Loucy (cell line): ENCODE results near the gene CCDC171.

Experiments
- H2AFZ ChIP-seq: fragments of 200-600 bp; sonication (generic); 2 replicates; pipeline ENCODE4 v1.6.0; 2016; ENCODE audit warnings: antibody characterized with exemption, mild to moderate bottlenecking, low read length, moderate library complexity
- H3F3A ChIP-seq: fragments of 200-600 bp; 2 replicates; pipeline ENCODE4 v1.6.0; 2016; ENCODE audit warnings: antibody characterized with exemption, low read depth, mild to moderate bottlenecking
- H3K27me3 ChIP-seq: fragments of 200-600 bp; sonication (generic); 2 replicates; pipeline ENCODE4 v1.6.1; 2014; ENCODE audit warnings: low read length, mild to moderate bottlenecking; ENCODE audit not compliant: insufficient read depth, poor library complexity, severe bottlenecking
- H3K36me3 ChIP-seq: fragments of 200-600 bp; sonication (generic); 2 replicates; pipeline ENCODE4 v1.6.1; 2016; ENCODE audit warnings: low read length; ENCODE audit not compliant: insufficient read depth
- H3K4me1 ChIP-seq: fragments of 200-600 bp; sonication (generic); 2 replicates; pipeline ENCODE4 v1.5.1; 2014; ENCODE audit warnings: low read length, mild to moderate bottlenecking; ENCODE audit not compliant: insufficient read depth, poor library complexity, severe bottlenecking
- H3K4me2 ChIP-seq: fragments of 200-600 bp; sonication (generic); 2 replicates; pipeline ENCODE4 v1.6.0; 2014; ENCODE audit warnings: antibody characterized with exemption, low read length, low read depth, mild to moderate bottlenecking; ENCODE audit not compliant: poor library complexity, severe bottlenecking
- H3K4me3 ChIP-seq: fragments of 200-600 bp; sonication (generic); 2 replicates; pipeline ENCODE4 v1.5.1; 2014; ENCODE audit warnings: low read length, mild to moderate bottlenecking, mixed read lengths; ENCODE audit not compliant: poor library complexity, severe bottlenecking
- H3K79me2 ChIP-seq: fragments of 200-600 bp; sonication (generic); 2 replicates; pipeline ENCODE4 v1.6.1; 2014; ENCODE audit warnings: low read length; ENCODE audit not compliant: insufficient read depth
- H3K9ac ChIP-seq: fragments of 200-600 bp; sonication (generic); 2 replicates; pipeline ENCODE4 v1.6.0; 2014; ENCODE audit warnings: mild to moderate bottlenecking, low read depth, low read length, moderate library complexity; ENCODE audit not compliant: poor library complexity, severe bottlenecking
- H3K9me2 ChIP-seq: fragments of 200-600 bp; sonication (generic); replicated peaks from 2 replicates; pipeline ENCODE4 v1.6.1; 2016; ENCODE audit warnings: low read depth, low read length, mixed read lengths
- H3K9me3 ChIP-seq: fragments of 200-600 bp; sonication (generic); 2 replicates; pipeline ENCODE4 v1.6.1; 2014; ENCODE audit warnings: mild to moderate bottlenecking, antibody characterized with exemption, low read length, low read depth; ENCODE audit not compliant: insufficient read depth
- H4K20me1 ChIP-seq: fragments of 200-600 bp; sonication (generic); 2 replicates; pipeline ENCODE4 v1.6.0; 2014; ENCODE audit warnings: antibody characterized with exemption, low read length, mild to moderate bottlenecking; ENCODE audit not compliant: insufficient read depth, poor library complexity, severe bottlenecking
- EZH2phosphoT487 ChIP-seq: fragments of 200-600 bp; IDR thresholded peaks from 2 replicates; pipeline ENCODE4 v1.6.1; 2018; ENCODE audit warnings: antibody characterized with exemption, mild to moderate bottlenecking, moderate library complexity, borderline replicate concordance
- TF ChIP-seq, protein P1 (sequence below): fragments of 200-600 bp; sonication (generic); conservative IDR thresholded peaks from 2 replicates; pipeline ENCODE4 v1.5.1; 2014; ENCODE audit warnings: mild to moderate bottlenecking, antibody characterized with exemption, low read length

CCDC171 gene

DNA sequence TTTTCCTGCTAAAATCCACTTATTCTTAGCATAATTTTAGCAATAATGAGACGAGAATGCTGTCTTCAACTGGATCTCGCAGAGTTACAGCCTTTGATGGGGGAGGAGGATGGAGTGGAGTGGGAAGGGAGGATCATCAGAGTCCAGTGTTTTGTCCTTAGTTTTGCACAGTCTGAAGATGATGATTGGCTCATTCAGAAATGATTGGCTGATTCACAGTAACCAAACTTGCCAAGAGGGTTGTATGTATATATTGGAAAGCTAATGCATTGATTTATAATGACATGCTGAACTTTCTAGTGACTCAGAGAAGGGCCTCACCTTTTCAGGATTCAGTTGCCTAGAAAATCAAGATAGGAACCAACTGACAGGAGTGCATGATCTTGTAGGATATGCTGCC is 448.0 kb downstream of the CCDC171 start:
- no peak overlapping the region for H3K9ac ChIP-seq

DNA sequence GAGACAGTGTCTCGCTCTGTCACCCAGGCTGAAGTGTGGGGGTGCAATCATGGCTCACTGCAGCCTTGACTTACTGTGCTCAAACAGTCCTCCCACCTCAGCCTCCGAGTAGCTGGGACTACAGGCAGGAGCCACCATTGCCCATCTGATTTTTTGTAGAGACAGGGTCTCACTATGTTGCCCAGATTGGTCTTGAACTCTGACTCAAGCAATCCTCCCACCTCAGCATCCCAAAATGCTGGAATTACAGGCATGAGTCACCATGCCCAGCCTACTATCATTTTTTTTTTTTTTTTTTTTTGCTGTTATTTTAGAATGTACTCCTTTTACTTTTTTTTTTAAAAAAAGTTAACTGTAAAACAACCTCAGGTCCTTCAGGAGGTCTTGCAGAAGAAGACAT is 449.0 kb downstream of the CCDC171 start:
- no peak overlapping the region for H3K4me2 ChIP-seq
- H3K9me3 ChIP-seq = no peaks in the 10 kb centered on the region
- H3K79me2 ChIP-seq = no peaks in the 10 kb centered on the region
- no peak overlapping the region for H2AFZ ChIP-seq
- no peaks in the 10 kb centered on the region for H3K9me2 ChIP-seq
- no peak overlapping the region for H3K4me3 ChIP-seq
- no peaks in the 10 kb centered on the region for H3K27me3 ChIP-seq
- H3K9ac ChIP-seq = no peak overlapping the region
- H3K4me1 ChIP-seq = peaks cover 10% of the 10 kb centered on the region
- H4K20me1 ChIP-seq = no peaks in the 10 kb centered on the region
- H3K36me3 ChIP-seq = no peaks in the 10 kb centered on the region
- TF ChIP-seq, protein P1, sequence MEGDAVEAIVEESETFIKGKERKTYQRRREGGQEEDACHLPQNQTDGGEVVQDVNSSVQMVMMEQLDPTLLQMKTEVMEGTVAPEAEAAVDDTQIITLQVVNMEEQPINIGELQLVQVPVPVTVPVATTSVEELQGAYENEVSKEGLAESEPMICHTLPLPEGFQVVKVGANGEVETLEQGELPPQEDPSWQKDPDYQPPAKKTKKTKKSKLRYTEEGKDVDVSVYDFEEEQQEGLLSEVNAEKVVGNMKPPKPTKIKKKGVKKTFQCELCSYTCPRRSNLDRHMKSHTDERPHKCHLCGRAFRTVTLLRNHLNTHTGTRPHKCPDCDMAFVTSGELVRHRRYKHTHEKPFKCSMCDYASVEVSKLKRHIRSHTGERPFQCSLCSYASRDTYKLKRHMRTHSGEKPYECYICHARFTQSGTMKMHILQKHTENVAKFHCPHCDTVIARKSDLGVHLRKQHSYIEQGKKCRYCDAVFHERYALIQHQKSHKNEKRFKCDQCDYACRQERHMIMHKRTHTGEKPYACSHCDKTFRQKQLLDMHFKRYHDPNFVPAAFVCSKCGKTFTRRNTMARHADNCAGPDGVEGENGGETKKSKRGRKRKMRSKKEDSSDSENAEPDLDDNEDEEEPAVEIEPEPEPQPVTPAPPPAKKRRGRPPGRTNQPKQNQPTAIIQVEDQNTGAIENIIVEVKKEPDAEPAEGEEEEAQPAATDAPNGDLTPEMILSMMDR = no peak
- TF ChIP-seq EZH2phosphoT487 = no peak
- H3F3A ChIP-seq = no peaks in the 10 kb centered on the region

More for the DNA sequence above, 448.0 kb downstream of the CCDC171 start:
- Histone ChIP-seq H3K4me2 (no peak overlapping the region), H2AFZ (no peak overlapping the region), H3K9me2 (no peaks in the 10 kb centered on the region), H3K4me3 (no peak overlapping the region), H3K79me2 (no peaks in the 10 kb centered on the region), H3F3A (no peaks in the 10 kb centered on the region), H3K27me3 (no peaks in the 10 kb centered on the region), H3K9me3 (no peaks in the 10 kb centered on the region), H3K4me1 (peaks cover 10% of the 10 kb centered on the region), H3K36me3 (no peaks in the 10 kb centered on the region), H4K20me1 (no peaks in the 10 kb centered on the region)
- TF ChIP-seq, protein P1 = no peak
- TF ChIP-seq EZH2phosphoT487 = no peak

DNA sequence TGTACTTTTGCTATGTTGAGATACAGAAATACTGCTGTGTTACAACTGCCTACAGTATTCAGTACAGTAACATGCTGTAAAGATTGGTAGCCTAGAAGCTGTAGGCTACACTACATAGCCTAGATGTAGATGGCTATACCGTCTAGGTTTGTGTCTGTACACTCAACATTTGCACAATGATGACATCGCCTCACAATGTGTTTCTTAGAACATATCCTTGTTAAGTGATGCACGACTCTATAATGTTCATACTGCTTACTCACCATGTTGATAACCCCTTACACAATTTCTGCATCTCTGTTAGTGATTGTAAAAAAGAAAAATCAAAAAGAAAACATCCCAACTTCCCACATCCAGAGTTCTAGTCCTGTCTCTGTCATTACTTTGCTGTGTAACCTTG is 450.0 kb downstream of the CCDC171 start:
- H3K27me3 ChIP-seq = no peaks in the 10 kb centered on the region
- H3K4me2 ChIP-seq = no peak overlapping the region
- peaks cover 10% of the 10 kb centered on the region for H3K4me1 ChIP-seq
- H4K20me1 ChIP-seq = no peaks in the 10 kb centered on the region
- TF ChIP-seq, protein P1 = no peak
- no peak for TF ChIP-seq EZH2phosphoT487
- no peak overlapping the region for H3K9ac ChIP-seq
- no peaks in the 10 kb centered on the region for H3K9me3 ChIP-seq
- H3K79me2 ChIP-seq = no peaks in the 10 kb centered on the region
- no peaks in the 10 kb centered on the region for H3K9me2 ChIP-seq
- no peak overlapping the region for H2AFZ ChIP-seq
- H3K4me3 ChIP-seq = no peak overlapping the region
- H3F3A ChIP-seq = no peaks in the 10 kb centered on the region
- H3K36me3 ChIP-seq = no peaks in the 10 kb centered on the region
